GM23338 (cell line): Measurements from ENCODE around the gene WNT11. TPM values are rescaled to one million over a fixed set of nuclear protein-coding genes. Genes with fewer than 3 reads are reported as not detected.

Experiments used
- ATAC-seq: fragments of 200-7000 bp; cut with Tn5 transposase; 3 replicates; pipeline ENCODE4 v1.9.1; 2020
- DNase-seq: peaks from one replicate; pipeline ENCODE4 v3.0.0-alpha.2; 2015; ENCODE audit warnings: low spot score
- H2AFZ ChIP-seq: fragments of 200-600 bp; sonication (generic); 2 replicates; pipeline ENCODE4 v1.8.0; 2016; ENCODE audit warnings: antibody characterized with exemption, mild to moderate bottlenecking, moderate library complexity
- H3F3A ChIP-seq: fragments of 200-600 bp; sonication (generic); replicated peaks from 2 replicates; pipeline ENCODE4 v1.8.0; 2017; ENCODE audit warnings: antibody characterized with exemption, mixed run types, low read depth
- H3K27ac ChIP-seq: fragments of 200-600 bp; sonication (generic); 2 replicates; pipeline ENCODE4 v1.6.1; 2016; ENCODE audit warnings: low read depth
- H3K27me3 ChIP-seq: fragments of 200-600 bp; sonication (generic); 2 replicates; pipeline ENCODE4 v1.8.0; 2016; ENCODE audit warnings: mild to moderate bottlenecking, mixed run types, moderate library complexity; ENCODE audit not compliant: insufficient read depth
- H3K36me3 ChIP-seq: fragments of 200-600 bp; sonication (generic); 2 replicates; pipeline ENCODE4 v1.8.0; 2016; ENCODE audit warnings: mild to moderate bottlenecking; ENCODE audit not compliant: insufficient read depth
- H3K4me1 ChIP-seq: fragments of 200-600 bp; sonication (generic); 2 replicates; pipeline ENCODE4 v1.8.0; 2016; ENCODE audit warnings: mild to moderate bottlenecking, moderate library complexity; ENCODE audit not compliant: insufficient read depth
- H3K4me2 ChIP-seq: fragments of 200-600 bp; sonication (generic); 2 replicates; pipeline ENCODE4 v1.7.1; 2017; ENCODE audit warnings: mixed run types
- H3K4me3 ChIP-seq: fragments of 200-600 bp; sonication (generic); 2 replicates; pipeline ENCODE4 v1.6.1; 2016; ENCODE audit warnings: mixed run types
- H3K79me2 ChIP-seq: fragments of 200-600 bp; sonication (generic); replicated peaks from 2 replicates; pipeline ENCODE4 v1.8.0; 2017; ENCODE audit warnings: mild to moderate bottlenecking; ENCODE audit not compliant: insufficient read depth
- H3K9me2 ChIP-seq: fragments of 200-600 bp; sonication (generic); 2 replicates; pipeline ENCODE4 v1.8.0; 2017; ENCODE audit not compliant: insufficient read depth
- H4K20me1 ChIP-seq: fragments of 200-600 bp; sonication (generic); replicated peaks from 2 replicates; pipeline ENCODE4 v1.8.0; 2017; ENCODE audit warnings: mild to moderate bottlenecking; ENCODE audit not compliant: insufficient read depth
- H3K27ac Mint-ChIP-seq: 2 replicates; pipeline ENCODE4 v1.8.0; 2020; ENCODE audit warnings: inconsistent platforms, mild to moderate bottlenecking, moderate library complexity, mixed read lengths
- H3K27me3 Mint-ChIP-seq: 3 replicates; pipeline ENCODE4 v1.8.0; 2022; ENCODE audit warnings: low read depth, mild to moderate bottlenecking, moderate library complexity, mixed read lengths, inconsistent platforms; ENCODE audit not compliant: insufficient read depth, poor library complexity
- H3K36me3 Mint-ChIP-seq: 3 replicates; pipeline ENCODE4 v1.8.0; 2021; ENCODE audit warnings: low read depth, mild to moderate bottlenecking, inconsistent platforms, moderate library complexity, mixed read lengths
- H3K4me1 Mint-ChIP-seq: 3 replicates; pipeline ENCODE4 v1.8.0; 2020; ENCODE audit warnings: mild to moderate bottlenecking, inconsistent platforms, mixed read lengths
- H3K4me3 Mint-ChIP-seq: 3 replicates; pipeline ENCODE4 v1.8.0; 2021; ENCODE audit warnings: moderate library complexity, mild to moderate bottlenecking, inconsistent platforms, mixed read lengths
- H3K9me3 Mint-ChIP-seq: 3 replicates; pipeline ENCODE4 v1.8.0; 2020; ENCODE audit warnings: moderate library complexity, mild to moderate bottlenecking, inconsistent platforms, mixed read lengths
- CREB1 ChIP-seq: fragments of 250-450 bp; sonication (Bioruptor Pico); IDR thresholded peaks from 2 replicates; pipeline ENCODE4 v1.5.0; 2020; ENCODE audit warnings: low read depth, mild to moderate bottlenecking, moderate library complexity
- CTCF ChIP-seq, 2 experiments: fragments of 200-600 bp in 1 of 2; sonication (generic) in 1 of 2; conservative IDR thresholded peaks; 2 replicates each; pipeline versions ENCODE4 v1.5.1 to v1.6.1; 2016 to 2017; ENCODE audit warnings: antibody characterized with exemption in 2 of 2, low read depth in 2 of 2, mild to moderate bottlenecking in 2 of 2, moderate library complexity in 1 of 2
- ETS1 ChIP-seq: IDR thresholded peaks from 2 replicates; pipeline ENCODE4 v1.6.1; 2016; ENCODE audit warnings: antibody characterized with exemption
- EZH2 ChIP-seq: fragments of 200-600 bp; sonication (generic); IDR thresholded peaks from one replicate; pipeline ENCODE4 v1.8.0; 2017; ENCODE audit warnings: antibody characterized with exemption, mild to moderate bottlenecking, low read depth; ENCODE audit not compliant: unreplicated experiment
- EZH2phosphoT487 ChIP-seq: fragments of 200-600 bp; sonication (generic); IDR thresholded peaks from one replicate; pipeline ENCODE4 v1.8.1; 2018; ENCODE audit warnings: antibody characterized with exemption; ENCODE audit not compliant: unreplicated experiment
- JUNB ChIP-seq: IDR thresholded peaks from one replicate; pipeline ENCODE4 v1.6.1; 2016; ENCODE audit warnings: antibody characterized with exemption; ENCODE audit not compliant: unreplicated experiment
- NANOG ChIP-seq: IDR thresholded peaks from 2 replicates; pipeline ENCODE4 v1.6.1; 2016; ENCODE audit warnings: antibody characterized with exemption, borderline replicate concordance
- POLR2AphosphoS5 ChIP-seq: IDR thresholded peaks from 2 replicates; pipeline ENCODE4 v1.6.1; 2016; ENCODE audit warnings: antibody characterized with exemption, low read depth
- REST ChIP-seq: IDR thresholded peaks from one replicate; pipeline ENCODE4 v1.6.1; 2018; ENCODE audit warnings: antibody characterized with exemption; ENCODE audit not compliant: unreplicated experiment
- STAT1 ChIP-seq: IDR thresholded peaks from one replicate; pipeline ENCODE4 v1.6.1; 2016; ENCODE audit warnings: antibody characterized with exemption; ENCODE audit not compliant: unreplicated experiment
- ZNF114 ChIP-seq: fragments of 250-450 bp; sonication (Bioruptor Pico); IDR thresholded peaks from 2 replicates; pipeline ENCODE4 v1.5.0; 2020; ENCODE audit warnings: mild to moderate bottlenecking, moderate library complexity
- ZNF331 ChIP-seq: fragments of 250-450 bp; sonication (Bioruptor Pico); IDR thresholded peaks from 2 replicates; pipeline ENCODE4 v1.5.0; 2020; ENCODE audit warnings: low read depth, mild to moderate bottlenecking, moderate library complexity
- ZNF462 ChIP-seq: fragments of 250-450 bp; sonication (Bioruptor Pico); IDR thresholded peaks from 2 replicates; pipeline ENCODE4 v1.5.0; 2020; ENCODE audit warnings: mild to moderate bottlenecking, moderate library complexity
- polyA plus RNA-seq: library from polyadenylated mRNA; unstranded; fragments of >200 nt; fragmentation: Nextera tagmentation; extraction: Ambion mirVana; gene quantifications from 2 replicates; pipeline ENCODE4 v1.2.1, GENCODE V29; 2016
- total RNA-seq: library from RNA; depleted of rRNA; stranded (reverse); fragments of >200 nt; shearing (Covaris generic); gene quantifications from 2 replicates; pipeline ENCODE4 v1.2.3, GENCODE V29; 2014

WNT11 gene
- total and polyA plus RNA-seq, 2 experiments from 2014 or later, result 0.44 to 0.56 TPM

GRCh38 chr11:76207642-76208401, 1.5 kb upstream of the WNT11 start:
- Mint-ChIP-seq H3K27me3 (peaks cover 86% of the 10 kb centered on the region), H3K27ac (no peak overlapping the region), H3K4me1 (peaks cover 25% of the 10 kb centered on the region), H3K4me3 (peak overlapping the region; percentile 70), H3K36me3 (no peaks in the 10 kb centered on the region), H3K9me3 (no peaks in the 10 kb centered on the region; the same call in 2 of the 3 replicates)
- Histone ChIP-seq H3K9me2 (no peaks in the 10 kb centered on the region), H3K4me3 (peak overlapping the region; percentile 72), H3K4me1 (peaks cover 25% of the 10 kb centered on the region; the same call in 1 of the 2 replicates), H3K4me2 (peak overlapping the region; percentile 96), H3F3A (no peaks in the 10 kb centered on the region), H3K27me3 (peaks cover 97% of the 10 kb centered on the region), H4K20me1 (0 out of 2 replicates have a peak, but pooled peaks cover 2% of the 10 kb centered on the region), H3K79me2 (no peaks in the 10 kb centered on the region), H2AFZ (peak overlapping the region; percentile 98), H3K36me3 (no peaks in the 10 kb centered on the region), H3K27ac (no peak overlapping the region)
- DNase-seq, result peak; percentile 87
- TF ChIP-seq JUNB (no peak), NANOG (no peak), CTCF (conservative IDR thresholded peaks at IDR 0.05; ENCODE audit: low read depth in 2 of 2) (peak; percentile 69 to 86), CREB1 (CRISPR knock-in tag) (no peak), ZNF462 (CRISPR knock-in tag) (no peak), EZH2phosphoT487 (no peak), ETS1 (no peak), ZNF331 (CRISPR knock-in tag) (no peak), EZH2 (peak; percentile 67), STAT1 (no peak), REST (no peak), ZNF114 (CRISPR knock-in tag) (no peak), POLR2AphosphoS5 (no peak)
- peak; percentile 26 for ATAC-seq
